HUES48 (cell line): ENCODE results near the gene IL20.

Experiments
- H3K27ac ChIP-seq: one replicate; pipeline ENCODE4 v1.7.0; 2013; ENCODE audit warnings: low read depth, low read length, inconsistent platforms
- H3K27me3 ChIP-seq: 2 replicates; pipeline ENCODE4 v1.6.1; 2013; ENCODE audit warnings: mild to moderate bottlenecking, low read length; ENCODE audit not compliant: control insufficient read depth, insufficient read depth
- H3K36me3 ChIP-seq: 2 replicates; pipeline ENCODE4 v1.6.1; 2013; ENCODE audit warnings: low read length; ENCODE audit not compliant: control insufficient read depth, insufficient read depth
- H3K4me1 ChIP-seq: 2 replicates; pipeline ENCODE4 v1.6.1; 2013; ENCODE audit warnings: mild to moderate bottlenecking, low read length; ENCODE audit not compliant: control insufficient read depth, insufficient read depth
- H3K4me3 ChIP-seq: 2 replicates; pipeline ENCODE4 v1.5.1; 2013; ENCODE audit warnings: mild to moderate bottlenecking, low read depth, low read length
- H3K9ac ChIP-seq: 2 replicates; pipeline ENCODE4 v1.6.1; 2013; ENCODE audit warnings: mild to moderate bottlenecking, low read depth, low read length, moderate library complexity
- H3K9me3 ChIP-seq: 2 replicates; pipeline ENCODE4 v1.6.1; 2013; ENCODE audit warnings: low read length; ENCODE audit not compliant: control insufficient read depth, insufficient read depth

Gene IL20

DNA sequence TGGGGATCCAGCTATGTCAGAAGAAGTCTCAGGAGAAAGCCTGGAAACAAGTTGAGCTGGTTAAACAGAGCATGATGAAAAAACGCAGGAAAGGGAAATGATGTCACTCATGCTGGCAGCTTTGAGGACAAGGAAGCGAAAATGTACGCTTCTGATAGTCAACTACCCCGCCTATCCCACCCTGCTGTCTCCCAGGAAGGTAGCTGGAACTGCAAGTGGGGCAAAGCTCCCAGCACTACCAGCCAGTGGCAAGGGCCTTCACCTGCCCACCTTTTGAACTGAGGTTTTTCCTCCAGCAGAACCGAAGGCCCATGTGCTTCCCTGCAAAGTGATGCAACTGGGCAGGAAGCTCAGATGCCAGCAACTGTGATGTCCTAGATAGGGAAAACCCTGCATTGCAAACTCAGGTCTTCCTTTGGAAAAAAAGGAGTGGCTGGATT lies 6.3 kb upstream of the IL20 start:
- H3K36me3 ChIP-seq, result no peaks in the 10 kb centered on the region
- no peak overlapping the region for H3K9ac ChIP-seq
- H3K27me3 ChIP-seq, result no peaks in the 10 kb centered on the region
- no peak overlapping the region for H3K4me3 ChIP-seq
- no peak overlapping the region for H3K27ac ChIP-seq
- H3K4me1 ChIP-seq, result no peaks in the 10 kb centered on the region
- H3K9me3 ChIP-seq, result no peaks in the 10 kb centered on the region

DNA sequence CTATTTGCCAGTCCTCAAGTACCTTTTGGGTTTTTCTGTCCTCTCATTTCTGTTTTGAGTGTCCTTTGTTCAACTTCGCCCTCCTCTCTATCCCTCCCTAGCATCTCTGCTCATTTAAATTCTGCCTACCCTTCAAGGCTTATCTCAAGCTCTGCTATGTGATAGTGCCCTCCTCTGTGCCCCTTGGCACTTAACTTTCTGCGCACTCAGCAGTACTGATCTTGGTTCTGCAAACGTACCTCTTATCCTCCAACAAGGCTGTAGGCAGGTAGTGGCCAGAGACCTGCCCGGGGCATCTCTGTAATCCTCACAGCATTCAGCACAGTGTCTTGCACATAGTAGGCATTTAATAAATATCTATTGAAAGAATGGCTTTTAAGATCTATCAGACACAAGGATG lies 5.3 kb upstream of the IL20 start:
- no peaks in the 10 kb centered on the region for H3K4me1 ChIP-seq
- no peak overlapping the region for H3K4me3 ChIP-seq
- H3K9me3 ChIP-seq, result no peaks in the 10 kb centered on the region
- no peak overlapping the region for H3K27ac ChIP-seq
- no peak overlapping the region for H3K9ac ChIP-seq
- H3K36me3 ChIP-seq, result no peaks in the 10 kb centered on the region
- no peaks in the 10 kb centered on the region for H3K27me3 ChIP-seq

DNA sequence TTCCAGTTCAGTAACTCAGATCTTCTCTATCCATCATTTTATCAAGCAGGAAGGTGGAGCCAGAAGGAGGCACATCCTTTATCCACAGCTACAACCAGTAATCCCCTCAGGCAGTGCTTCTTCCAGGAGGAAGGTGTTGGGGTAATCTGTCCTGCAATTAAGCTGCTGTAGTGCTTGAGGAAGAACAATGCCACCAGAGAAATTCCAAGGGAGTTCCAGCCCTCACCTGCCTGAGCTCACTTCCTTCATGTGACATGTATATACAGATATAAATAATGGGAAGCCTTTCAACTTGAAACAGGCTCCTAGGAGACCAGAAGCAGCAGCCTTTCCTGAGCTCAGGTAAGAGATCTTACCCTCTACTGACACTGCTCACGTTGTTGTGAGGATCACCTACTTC lies 2.2 kb upstream of the IL20 start:
- no peaks in the 10 kb centered on the region for H3K27me3 ChIP-seq
- no peak overlapping the region for H3K4me3 ChIP-seq
- H3K36me3 ChIP-seq, result no peaks in the 10 kb centered on the region
- no peaks in the 10 kb centered on the region for H3K9me3 ChIP-seq
- no peak overlapping the region for H3K27ac ChIP-seq
- no peaks in the 10 kb centered on the region for H3K4me1 ChIP-seq
- H3K9ac ChIP-seq, result no peak overlapping the region

DNA sequence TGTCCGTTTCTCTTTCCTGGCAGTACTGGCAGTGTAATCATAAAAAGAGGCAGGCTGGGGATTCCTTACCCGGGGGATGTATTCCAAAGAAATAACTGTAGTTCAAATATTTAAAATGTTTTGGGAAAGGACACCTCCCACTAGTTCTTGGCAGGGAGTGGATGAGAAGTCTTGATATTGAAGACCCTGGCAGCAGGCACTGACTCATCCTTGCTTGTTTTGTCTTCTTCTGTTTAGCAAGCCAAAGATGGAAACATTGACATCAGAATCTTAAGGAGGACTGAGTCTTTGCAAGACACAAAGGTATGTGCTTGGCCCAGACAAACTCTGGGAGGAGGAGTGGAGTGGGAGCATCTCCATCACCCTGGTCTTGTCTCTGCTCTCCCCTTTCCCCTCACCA lies 639 bp downstream of the IL20 start:
- Histone ChIP-seq H3K4me3 (no peak overlapping the region), H3K36me3 (no peaks in the 10 kb centered on the region), H3K4me1 (no peaks in the 10 kb centered on the region), H3K9ac (no peak overlapping the region), H3K27me3 (no peaks in the 10 kb centered on the region), H3K27ac (no peak overlapping the region), H3K9me3 (no peaks in the 10 kb centered on the region)

DNA sequence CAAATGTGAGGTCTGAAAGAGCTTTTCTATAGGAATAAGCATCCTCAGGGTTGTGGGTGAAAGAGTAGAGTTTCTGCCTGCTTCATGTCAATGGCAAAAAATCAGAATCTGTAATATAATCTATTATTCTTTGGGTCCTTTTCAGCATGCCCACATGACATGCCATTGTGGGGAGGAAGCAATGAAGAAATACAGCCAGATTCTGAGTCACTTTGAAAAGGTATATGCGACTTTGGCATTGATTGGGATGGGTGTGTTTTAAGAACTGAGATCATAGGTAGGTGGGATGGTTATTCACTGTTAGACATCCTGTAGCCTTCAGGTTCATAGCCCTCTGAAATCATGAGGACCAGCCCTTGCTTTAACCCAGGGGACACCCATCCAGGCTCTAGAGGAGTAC lies 1.8 kb downstream of the IL20 start:
- H3K9me3 ChIP-seq, result no peaks in the 10 kb centered on the region

DNA sequence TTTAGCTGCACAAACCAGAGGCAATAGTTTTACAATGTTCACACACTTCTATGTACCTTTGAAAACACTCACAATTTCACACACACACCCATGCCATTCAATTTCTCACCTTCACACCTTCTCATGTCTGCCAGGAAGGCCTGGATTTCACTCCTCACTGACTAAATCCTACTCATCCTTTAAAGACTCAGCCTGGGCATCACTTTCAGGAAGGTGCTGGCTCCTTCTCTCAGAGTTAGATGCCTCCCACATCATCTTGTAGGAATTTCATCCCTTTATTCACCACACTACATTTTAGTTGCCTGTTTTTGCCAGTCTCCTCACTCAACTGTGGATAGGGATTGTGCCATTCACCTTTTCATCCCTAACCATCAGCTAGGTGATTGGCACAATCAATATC lies 2.3 kb downstream of the IL20 start:
- no peaks in the 10 kb centered on the region for H3K27me3 ChIP-seq

More for the DNA sequence above, 1.8 kb downstream of the IL20 start:
- Histone ChIP-seq H3K36me3 (no peaks in the 10 kb centered on the region), H3K9ac (no peak overlapping the region), H3K27ac (no peak overlapping the region), H3K4me1 (no peaks in the 10 kb centered on the region), H3K27me3 (no peaks in the 10 kb centered on the region), H3K4me3 (no peak overlapping the region)

DNA sequence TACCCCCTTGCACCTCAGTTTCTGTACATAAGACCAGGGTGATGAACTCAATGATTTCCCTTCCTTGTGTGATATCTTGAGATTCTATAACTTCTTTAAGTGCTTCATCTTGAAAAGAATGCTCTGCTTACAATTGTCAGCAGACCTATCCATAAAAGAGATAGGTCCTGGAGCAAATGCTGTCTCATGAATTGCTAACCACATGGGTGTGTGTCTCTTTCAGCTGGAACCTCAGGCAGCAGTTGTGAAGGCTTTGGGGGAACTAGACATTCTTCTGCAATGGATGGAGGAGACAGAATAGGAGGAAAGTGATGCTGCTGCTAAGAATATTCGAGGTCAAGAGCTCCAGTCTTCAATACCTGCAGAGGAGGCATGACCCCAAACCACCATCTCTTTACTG lies 2.8 kb downstream of the IL20 start:
- H3K4me3 ChIP-seq, result no peak overlapping the region
- no peak overlapping the region for H3K9ac ChIP-seq
- no peaks in the 10 kb centered on the region for H3K9me3 ChIP-seq
- H3K27me3 ChIP-seq, result no peaks in the 10 kb centered on the region
- H3K27ac ChIP-seq, result no peak overlapping the region
- no peaks in the 10 kb centered on the region for H3K4me1 ChIP-seq
- H3K36me3 ChIP-seq, result no peaks in the 10 kb centered on the region

More for the DNA sequence above, 2.3 kb downstream of the IL20 start:
- H3K27ac ChIP-seq, result no peak overlapping the region
- no peaks in the 10 kb centered on the region for H3K36me3 ChIP-seq
- no peak overlapping the region for H3K4me3 ChIP-seq
- H3K9me3 ChIP-seq, result no peaks in the 10 kb centered on the region
- no peak overlapping the region for H3K9ac ChIP-seq
- H3K4me1 ChIP-seq, result no peaks in the 10 kb centered on the region

DNA sequence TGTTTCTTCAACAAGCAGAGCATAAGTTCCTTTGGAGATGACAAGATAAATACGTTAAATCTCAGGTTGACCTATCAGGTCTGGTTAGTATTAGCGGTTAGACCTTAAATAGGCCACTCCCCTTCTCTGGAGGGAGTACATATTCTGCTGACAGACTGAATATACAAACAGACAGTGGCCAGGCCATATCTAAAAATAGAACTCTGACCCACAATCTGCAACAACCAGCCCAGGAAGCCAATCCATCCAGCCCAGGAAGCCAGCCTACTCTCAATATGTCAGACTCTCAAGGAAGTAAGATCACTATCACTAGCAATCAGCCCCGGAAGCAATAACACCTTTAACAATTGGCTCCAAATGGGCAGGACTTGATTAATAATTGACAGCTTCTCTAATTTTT lies 6.7 kb downstream of the IL20 start:
- Histone ChIP-seq H3K9ac (no peak overlapping the region), H3K27me3 (no peaks in the 10 kb centered on the region), H3K27ac (no peak overlapping the region), H3K4me1 (no peaks in the 10 kb centered on the region), H3K36me3 (no peaks in the 10 kb centered on the region), H3K9me3 (no peaks in the 10 kb centered on the region), H3K4me3 (no peak overlapping the region)

DNA sequence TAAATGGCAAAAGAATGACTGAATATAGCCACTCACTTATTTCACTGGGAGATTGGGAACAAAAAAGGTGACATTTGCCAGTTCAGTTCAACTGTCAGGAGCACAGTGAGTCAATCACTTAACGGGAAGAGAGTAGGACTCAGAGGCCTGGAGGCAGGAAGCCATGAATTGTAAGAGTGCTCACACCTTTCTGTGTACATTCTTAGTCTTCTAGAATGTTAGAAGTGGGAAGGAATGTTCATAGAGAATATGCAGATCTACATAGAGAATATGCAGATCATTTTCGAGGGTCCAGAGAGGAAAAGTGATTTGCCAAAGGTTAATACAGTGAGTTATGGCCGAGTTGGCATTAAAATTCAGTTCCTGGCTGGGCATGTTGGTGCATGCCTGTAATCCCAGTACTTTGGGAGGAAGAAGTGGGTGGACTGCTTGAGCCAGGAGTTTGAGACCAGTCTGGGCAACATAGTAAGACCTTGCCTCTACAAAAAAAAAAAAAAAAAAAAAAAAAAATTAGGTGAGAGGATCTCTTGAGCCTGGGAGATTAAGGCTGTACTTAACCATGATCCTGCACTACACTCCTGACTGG lies 8.3 kb downstream of the IL20 start:
- no peaks in the 10 kb centered on the region for H3K27me3 ChIP-seq
- H3K9me3 ChIP-seq, result peaks cover 13% of the 10 kb centered on the region; the same call in 1 of the 2 replicates
- no peaks in the 10 kb centered on the region for H3K36me3 ChIP-seq

DNA sequence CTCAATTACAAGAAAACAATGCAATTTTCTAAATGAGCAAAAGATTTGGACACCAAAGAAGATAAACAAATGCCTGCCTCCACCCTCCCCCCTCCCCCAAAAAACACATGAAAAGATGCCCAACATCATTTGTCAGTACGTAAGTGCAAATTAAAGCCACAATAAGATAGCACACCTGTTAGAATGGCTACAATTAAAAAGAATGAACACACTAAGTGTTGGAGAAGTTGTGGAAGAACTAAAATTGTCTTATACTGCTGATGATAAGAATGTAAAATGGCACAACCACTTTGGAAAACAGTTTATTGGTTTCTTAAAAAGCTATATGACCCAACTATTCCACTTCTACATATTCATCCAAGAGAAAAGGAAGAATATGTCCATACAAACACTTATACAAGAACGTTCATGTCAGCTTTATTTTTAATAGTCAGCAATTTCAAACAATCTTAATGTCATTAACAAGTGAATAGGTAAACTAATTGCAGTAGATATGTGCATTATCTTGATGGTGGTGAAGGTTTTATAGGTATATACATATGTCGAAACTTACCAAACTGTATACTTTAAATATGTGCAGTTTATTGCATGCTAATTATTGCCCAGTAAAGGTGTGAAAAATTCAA lies 10.4 kb downstream of the IL20 start:
- Histone ChIP-seq H3K9me3 (peaks cover 13% of the 10 kb centered on the region; the same call in 1 of the 2 replicates), H3K4me1 (no peaks in the 10 kb centered on the region), H3K27me3 (no peaks in the 10 kb centered on the region), H3K9ac (no peak overlapping the region), H3K4me3 (no peak overlapping the region), H3K36me3 (no peaks in the 10 kb centered on the region), H3K27ac (no peak overlapping the region)

More for the DNA sequence above, 8.3 kb downstream of the IL20 start:
- H3K4me3 ChIP-seq, result no peak overlapping the region
- H3K27ac ChIP-seq, result no peak overlapping the region
- no peaks in the 10 kb centered on the region for H3K4me1 ChIP-seq
- H3K9ac ChIP-seq, result no peak overlapping the region

DNA sequence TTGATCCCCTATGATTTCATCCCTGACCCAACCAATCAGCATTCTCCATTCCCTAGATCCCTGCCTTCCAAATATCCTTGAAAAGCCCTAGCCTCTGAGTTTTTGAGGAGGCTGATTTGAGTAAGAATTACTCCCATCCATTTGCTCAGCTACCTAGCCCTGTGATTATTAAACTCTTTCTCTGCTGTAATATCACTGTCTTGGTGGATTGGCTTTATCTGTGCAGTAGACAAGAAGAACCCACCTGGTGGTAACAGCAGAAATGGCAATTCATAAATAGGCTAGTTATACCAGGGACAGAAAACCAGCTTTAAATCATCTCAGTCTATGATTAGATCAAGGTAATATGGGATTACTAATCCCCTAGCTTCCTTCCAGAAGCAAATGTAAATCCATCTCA lies 13.0 kb downstream of the IL20 start:
- Histone ChIP-seq H3K9me3 (peaks cover 13% of the 10 kb centered on the region; the same call in 1 of the 2 replicates), H3K27me3 (no peaks in the 10 kb centered on the region), H3K4me3 (no peak overlapping the region)

More for the DNA sequence above, 13.0 kb downstream of the IL20 start:
- no peaks in the 10 kb centered on the region for H3K36me3 ChIP-seq
- H3K9ac ChIP-seq, result no peak overlapping the region
- H3K27ac ChIP-seq, result no peak overlapping the region
- no peaks in the 10 kb centered on the region for H3K4me1 ChIP-seq
